ENCODE measurements around the gene GALM. TPM values are rescaled to one million over a fixed set of nuclear protein-coding genes. Genes with fewer than 3 reads are reported as not detected.

The GALM gene
- total RNA-seq, 2 experiments from 2014 or later = 38.3 to 40.6 TPM

GRCh38 chr2:38748391-38748790, 82.5 kb downstream of the GALM start:
- H3K4me3 Mint-ChIP-seq = peak overlapping the region; percentile 95
- intact Hi-C loops (cut with micrococcal nuclease) = loop anchor here (10.0 kb wide), 1 partner anchor 434 kb away; no protein-coding TSS in a partner anchor
- H3K4me1 Mint-ChIP-seq (ENCODE audit: low read depth) = peaks cover 64% of the 10 kb centered on the region
- no peak for TF ChIP-seq CTCF (IDR thresholded peaks at IDR 0.05)
- ATAC-seq = no peak
- peaks cover 77% of the 10 kb centered on the region for H3K36me3 Mint-ChIP-seq (ENCODE audit: low read depth)
- ChIA-PET POLR2A (interaction anchor here (1.1 to 12.8 kb wide), 10 partner anchors 7 to 372 kb away, joined by 3 to 209 read pairs (median 5); partner anchors contain the start of genes GALM and HNRNPLL), CTCF (interaction anchor here (1.1 to 1.3 kb wide), 2 partner anchors 145 to 167 kb away, joined by 3 read pairs; partner anchors contain the start of gene HNRNPLL)
- no peaks in the 10 kb centered on the region for H3K9me3 Mint-ChIP-seq
- DNase-seq = no peak
- peak overlapping the region; percentile 79 for H3K27ac Mint-ChIP-seq
- peaks cover 3% of the 10 kb centered on the region for H3K27me3 Mint-ChIP-seq

- DNase-seq (peak; percentile 46), ATAC-seq (no peak)
- H3K4me1 Mint-ChIP-seq (ENCODE audit: low read depth) = peaks cover 62% of the 10 kb centered on the region
- H3K4me3 Mint-ChIP-seq = peak overlapping the region; percentile 95
- peaks cover 70% of the 10 kb centered on the region for H3K36me3 Mint-ChIP-seq (ENCODE audit: low read depth)
- H3K9me3 Mint-ChIP-seq = no peaks in the 10 kb centered on the region
- CTCF ChIA-PET = interaction anchor here (1.3 kb wide), 1 partner anchor 168 kb away, joined by 3 read pairs; no protein-coding TSS in a partner anchor
- intact Hi-C loops (cut with micrococcal nuclease) = loop anchor here (10.0 kb wide), 1 partner anchor 434 kb away; no protein-coding TSS in a partner anchor
- peaks cover 3% of the 10 kb centered on the region for H3K27me3 Mint-ChIP-seq
- POLR2A ChIA-PET = interaction anchor here (0.7 to 12.8 kb wide), 10 partner anchors 8 to 176 kb away, joined by 3 to 209 read pairs (median 4); partner anchors contain the start of genes GALM, GEMIN6 and HNRNPLL
- H3K27ac Mint-ChIP-seq = peak overlapping the region; percentile 100
- TF ChIP-seq CTCF (IDR thresholded peaks at IDR 0.05) = no peak
These were observed 83.3 kb downstream of the GALM start for GRCh38 chr2:38748943-38749804.

- peak; percentile 15 for ATAC-seq
- Mint-ChIP-seq H3K27ac (peak overlapping the region; percentile 100), H3K27me3 (peaks cover 3% of the 10 kb centered on the region), H3K9me3 (no peaks in the 10 kb centered on the region), H3K36me3 (ENCODE audit: low read depth) (peaks cover 59% of the 10 kb centered on the region), H3K4me3 (peak overlapping the region; percentile 95), H3K4me1 (ENCODE audit: low read depth) (peaks cover 52% of the 10 kb centered on the region)
- POLR2A ChIA-PET = interaction anchor here (0.6 to 12.8 kb wide), 44 partner anchors 9 to 469 kb away, joined by 3 to 209 read pairs (median 4); partner anchors contain the start of genes GALM, GEMIN6, HNRNPLL and SOS1
- peak; percentile 61 for DNase-seq
- CTCF ChIA-PET = interaction anchor here (1.0 to 1.6 kb wide), 5 partner anchors 9 to 160 kb away, joined by 3 to 5 read pairs (median 4); partner anchors contain the start of gene HNRNPLL
- intact Hi-C loops (cut with micrococcal nuclease) = no loop called here
- TF ChIP-seq CTCF (IDR thresholded peaks at IDR 0.05) = no peak
These were observed 84.3 kb downstream of the GALM start for GRCh38 chr2:38750011-38750890.

- H3K4me1 Mint-ChIP-seq (ENCODE audit: low read depth) = peaks cover 44% of the 10 kb centered on the region
- no peak for TF ChIP-seq CTCF (IDR thresholded peaks at IDR 0.05)
These were observed 85.1 kb downstream of the GALM start, which contains the start of gene SRSF7 for GRCh38 chr2:38750891-38751595. Gene SRSF7 (minus strand): TSS chr2:38751361. CDS start chr2:38751256, 105 bp downstream.

More at GRCh38 chr2:38750891-38751595, 85.1 kb downstream of the GALM start, which contains the start of gene SRSF7:
- Mint-ChIP-seq H3K27ac (peak within 1 kb of the TSS; percentile 100), H3K36me3 (ENCODE audit: low read depth) (peaks cover 51% of the 10 kb centered on the region), H3K27me3 (peaks cover 3% of the 10 kb centered on the region), H3K9me3 (no peaks in the 10 kb centered on the region), H3K4me3 (peak within 1 kb of the TSS; percentile 95)
- DNase-seq (peak; percentile 98), ATAC-seq (peak; percentile 81)
- CTCF ChIA-PET = interaction anchor here (0.8 to 1.6 kb wide), 8 partner anchors 10 to 215 kb away, joined by 3 to 6 read pairs (median 4); partner anchors contain the start of gene HNRNPLL
- intact Hi-C loops (cut with micrococcal nuclease) = no loop called here
- POLR2A ChIA-PET = interaction anchor here (0.5 to 12.8 kb wide), 55 partner anchors 9 to 468 kb away, joined by 3 to 209 read pairs (median 4); partner anchors contain the start of genes GALM, GEMIN6, HNRNPLL and SOS1

Measured in activated CD8-positive, alpha-beta T cell treated with anti-CD3 and anti-CD28 coated beads for 36 hours (primary cell).